ENCODE results near the gene TRAPPC11.

DNA sequence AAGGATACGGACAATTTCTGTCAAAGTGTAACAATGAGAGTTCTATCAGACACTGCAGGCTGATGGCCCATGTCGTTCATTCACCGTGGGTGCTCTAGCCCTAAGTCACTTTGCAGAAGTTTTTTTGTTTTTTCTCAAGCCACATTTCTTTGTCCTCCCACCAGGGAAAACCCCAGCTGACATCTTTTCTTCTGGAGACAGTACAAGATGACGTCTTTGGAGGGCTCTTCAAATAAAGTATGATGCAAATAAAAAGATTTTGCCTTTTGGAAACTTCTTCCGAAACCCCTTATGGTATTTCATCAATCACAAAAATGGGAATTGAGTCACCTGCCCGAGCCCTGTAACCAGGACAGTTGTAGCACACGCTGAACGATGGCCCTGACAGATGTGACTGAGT, 73.2 kb downstream of the TRAPPC11 start:
- TF ChIP-seq, protein P1, sequence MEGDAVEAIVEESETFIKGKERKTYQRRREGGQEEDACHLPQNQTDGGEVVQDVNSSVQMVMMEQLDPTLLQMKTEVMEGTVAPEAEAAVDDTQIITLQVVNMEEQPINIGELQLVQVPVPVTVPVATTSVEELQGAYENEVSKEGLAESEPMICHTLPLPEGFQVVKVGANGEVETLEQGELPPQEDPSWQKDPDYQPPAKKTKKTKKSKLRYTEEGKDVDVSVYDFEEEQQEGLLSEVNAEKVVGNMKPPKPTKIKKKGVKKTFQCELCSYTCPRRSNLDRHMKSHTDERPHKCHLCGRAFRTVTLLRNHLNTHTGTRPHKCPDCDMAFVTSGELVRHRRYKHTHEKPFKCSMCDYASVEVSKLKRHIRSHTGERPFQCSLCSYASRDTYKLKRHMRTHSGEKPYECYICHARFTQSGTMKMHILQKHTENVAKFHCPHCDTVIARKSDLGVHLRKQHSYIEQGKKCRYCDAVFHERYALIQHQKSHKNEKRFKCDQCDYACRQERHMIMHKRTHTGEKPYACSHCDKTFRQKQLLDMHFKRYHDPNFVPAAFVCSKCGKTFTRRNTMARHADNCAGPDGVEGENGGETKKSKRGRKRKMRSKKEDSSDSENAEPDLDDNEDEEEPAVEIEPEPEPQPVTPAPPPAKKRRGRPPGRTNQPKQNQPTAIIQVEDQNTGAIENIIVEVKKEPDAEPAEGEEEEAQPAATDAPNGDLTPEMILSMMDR (IDR thresholded peaks at IDR 0.05), result no peak
- TF ChIP-seq POLR2A (IDR thresholded peaks at IDR 0.05) (no peak), EP300 (IDR thresholded peaks at IDR 0.05) (no peak)
